Measurements from ENCODE around the gene TOPORS. TPM values are rescaled to one million over a fixed set of nuclear protein-coding genes. Genes with fewer than 3 reads are reported as not detected.
A peak's percentile ranks its signal among the peaks of the same experiment; 100 is the strongest.
"Not testable (repeated sequence)": the region's sequence is repeated elsewhere in the genome, so short reads cannot be mapped to it uniquely, and the experiment has no call there.

TOPORS gene
- total RNA-seq, 1 experiment from 2014 or later = 14.2 TPM

DNA sequence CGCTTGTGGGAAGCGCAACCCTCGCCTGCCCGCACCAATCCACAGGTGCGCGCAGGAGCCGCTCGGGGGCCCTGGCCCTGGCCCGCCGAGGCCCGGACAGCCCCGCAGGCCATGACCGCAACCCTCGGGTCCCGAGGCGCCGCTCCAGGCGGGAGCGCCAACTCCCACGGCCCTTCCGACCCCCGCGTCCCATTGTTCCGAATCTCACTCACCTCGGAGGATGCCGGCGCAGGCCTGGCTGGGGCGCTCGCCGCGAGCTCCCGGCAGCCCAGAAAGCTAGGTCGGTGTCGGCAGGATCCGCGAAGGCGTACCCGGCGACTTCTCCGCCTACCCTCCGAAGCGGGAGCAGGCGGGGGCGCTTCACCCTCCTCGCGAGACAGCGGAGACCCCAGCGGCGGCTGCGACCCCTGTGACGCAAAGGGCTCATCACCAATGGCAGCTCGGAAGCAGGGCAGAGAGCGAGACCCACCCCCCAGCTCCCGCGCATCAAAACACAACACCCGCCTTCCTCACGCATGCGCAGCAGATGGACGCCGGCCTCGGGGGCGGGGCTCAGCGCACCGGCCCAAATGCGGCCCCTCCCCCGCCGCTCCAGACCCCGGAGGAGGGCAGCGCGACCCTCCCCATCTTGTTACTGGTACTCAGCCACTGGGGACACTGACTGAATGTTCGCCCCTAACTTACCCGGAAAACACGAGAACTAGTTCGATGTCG lies 1.7 kb downstream of the TOPORS start:
- no peaks in the 10 kb centered on the region; the same call in 1 of the 2 replicates for H3K4me1 ChIP-seq (replicated peaks)
- H3K27ac ChIP-seq = no peak overlapping the region
- peaks cover 7% of the 10 kb centered on the region; the same call in 1 of the 2 replicates for H3K36me3 ChIP-seq
- no peaks in the 10 kb centered on the region for H3K9me3 ChIP-seq (replicated peaks)
- peak overlapping the region; percentile 73 for H3K4me3 ChIP-seq
- H3K27me3 ChIP-seq (replicated peaks) = no peaks in the 10 kb centered on the region
- DNase-seq (ENCODE audit: low read depth in 1 of 2, low spot score in 2 of 2) = peak; percentile 79 to 83

DNA sequence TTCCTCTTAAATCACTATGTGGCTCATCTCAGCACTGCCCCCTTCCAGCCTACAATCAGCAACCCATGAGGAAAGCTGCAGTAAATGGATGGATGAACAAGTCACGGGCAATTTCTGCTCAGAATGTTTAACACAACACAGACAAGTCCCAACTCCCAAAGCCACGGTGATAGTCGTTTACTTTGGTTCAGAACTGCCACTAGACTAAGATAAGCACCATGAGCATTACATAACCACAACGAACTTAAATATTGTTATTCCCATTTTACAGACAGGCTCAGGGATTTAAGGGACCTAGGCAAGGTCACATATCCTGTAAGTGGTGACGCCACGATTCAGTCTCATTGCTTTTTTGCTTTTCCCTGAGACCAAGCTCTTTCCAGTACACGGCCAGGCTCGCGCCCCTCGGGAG lies 2.2 kb downstream of the TOPORS start:
- no peaks in the 10 kb centered on the region for H3K27me3 ChIP-seq (replicated peaks)
- DNase-seq (ENCODE audit: low read depth in 1 of 2, low spot score in 2 of 2) = peak in 1 of 2 experiments; percentile 4
- H3K4me3 ChIP-seq = peak overlapping the region; percentile 73
- H3K36me3 ChIP-seq = peaks cover 7% of the 10 kb centered on the region; the same call in 1 of the 2 replicates
- H3K4me1 ChIP-seq (replicated peaks) = no peaks in the 10 kb centered on the region; the same call in 1 of the 2 replicates
- H3K27ac ChIP-seq = no peak overlapping the region
- H3K9me3 ChIP-seq (replicated peaks) = no peaks in the 10 kb centered on the region

DNA sequence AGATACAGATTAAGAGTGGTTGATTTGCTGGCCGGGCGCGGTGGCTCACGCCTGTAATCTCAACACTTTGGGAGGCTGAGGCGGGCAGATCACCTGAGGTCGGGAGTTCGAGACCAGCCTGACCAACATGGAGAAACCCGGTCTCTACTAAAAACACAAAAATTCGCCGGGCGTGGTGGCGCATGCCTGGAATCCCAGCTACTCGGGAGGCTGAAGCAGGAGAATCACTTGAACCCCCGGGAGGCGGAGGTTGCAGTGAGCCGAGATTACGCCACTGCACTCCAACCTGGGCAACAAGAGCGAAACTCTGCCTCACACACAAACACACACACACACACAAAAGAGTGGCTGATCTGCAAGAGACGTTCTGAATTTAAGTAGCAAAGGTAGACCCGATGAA lies 4.2 kb downstream of the TOPORS start:
- not testable (repeated sequence) for H3K9me3 ChIP-seq (replicated peaks); H3K27ac ChIP-seq; H3K4me1 ChIP-seq (replicated peaks); H3K4me3 ChIP-seq; H3K27me3 ChIP-seq (replicated peaks); DNase-seq (ENCODE audit: low read depth in 1 of 2, low spot score in 2 of 2); H3K36me3 ChIP-seq

DNA sequence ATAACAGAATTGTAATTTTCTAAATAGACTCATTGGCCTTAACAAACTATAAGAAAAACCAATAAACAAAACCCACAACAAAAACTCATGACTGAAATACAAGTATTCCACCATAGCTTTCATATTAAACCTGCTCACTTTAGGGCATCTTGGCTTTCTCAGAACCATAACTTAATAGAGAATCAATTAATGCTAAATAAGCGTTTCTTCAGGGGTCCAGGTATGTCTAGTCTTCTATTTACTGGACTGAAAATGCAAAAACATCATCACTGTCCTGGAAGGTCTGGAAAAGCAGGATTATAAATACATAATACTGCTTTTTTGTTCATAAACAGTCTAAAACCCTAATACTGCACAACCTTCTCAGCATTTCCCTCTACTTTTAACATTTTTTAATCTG lies 6.5 kb downstream of the TOPORS start:
- Histone ChIP-seq H3K27me3 (replicated peaks) (no peaks in the 10 kb centered on the region), H3K9me3 (replicated peaks) (no peaks in the 10 kb centered on the region), H3K36me3 (peaks cover 27% of the 10 kb centered on the region; the same call in 1 of the 2 replicates), H3K4me1 (replicated peaks) (no peaks in the 10 kb centered on the region; the same call in 1 of the 2 replicates), H3K27ac (no peak overlapping the region), H3K4me3 (no peak overlapping the region)
- no peak for DNase-seq (ENCODE audit: low read depth in 1 of 2, low spot score in 2 of 2)

DNA sequence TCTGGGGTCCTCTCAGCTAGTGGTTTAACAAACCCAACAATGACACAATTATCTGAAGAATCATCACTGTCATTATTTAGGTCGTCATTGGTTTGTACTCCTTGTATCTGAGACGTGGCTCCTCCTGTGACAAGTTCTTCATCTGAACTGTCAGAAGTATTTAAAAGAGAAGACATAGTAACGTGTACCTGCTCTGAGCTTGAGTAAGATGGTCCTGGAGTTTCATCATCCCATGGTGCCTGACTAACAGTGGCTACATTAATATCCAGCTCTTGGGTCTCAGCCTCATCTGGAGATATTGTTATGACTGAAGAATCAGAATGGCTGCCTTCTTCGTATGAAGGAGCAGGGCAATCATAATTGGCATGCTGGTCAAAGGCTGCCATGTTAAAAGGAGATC lies 9.3 kb downstream of the TOPORS start:
- no peak for DNase-seq (ENCODE audit: low read depth in 1 of 2, low spot score in 2 of 2)
- Histone ChIP-seq H3K36me3 (peaks cover 20% of the 10 kb centered on the region; the same call in 1 of the 2 replicates), H3K4me3 (no peak overlapping the region), H3K27me3 (replicated peaks) (no peaks in the 10 kb centered on the region), H3K4me1 (replicated peaks) (no peaks in the 10 kb centered on the region), H3K9me3 (replicated peaks) (no peaks in the 10 kb centered on the region), H3K27ac (no peak overlapping the region)

DNA sequence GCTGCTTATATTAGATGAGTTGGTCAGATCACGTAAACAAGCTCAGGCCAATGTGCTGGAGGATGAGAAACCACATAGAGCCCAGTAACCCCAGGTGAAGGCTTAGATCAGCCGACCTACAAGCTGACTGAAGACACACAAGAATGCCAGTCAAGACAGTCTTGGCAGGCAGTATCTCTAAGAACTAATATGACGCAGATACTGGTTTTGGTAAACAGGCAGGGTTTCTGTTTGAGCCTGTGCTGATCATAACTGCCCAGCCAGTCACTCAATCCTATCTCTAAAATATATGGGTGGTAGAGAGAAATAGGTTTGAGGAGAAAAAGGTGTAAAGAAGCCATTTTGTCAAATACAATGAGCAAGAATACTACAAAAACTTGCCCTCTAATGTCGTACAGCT lies 18.6 kb downstream of the TOPORS start:
- no peak for DNase-seq (ENCODE audit: low read depth in 1 of 2, low spot score in 2 of 2)
- Histone ChIP-seq H3K4me3 (no peak overlapping the region), H3K36me3 (no peaks in the 10 kb centered on the region), H3K27ac (no peak overlapping the region), H3K27me3 (replicated peaks) (no peaks in the 10 kb centered on the region), H3K9me3 (replicated peaks) (no peaks in the 10 kb centered on the region), H3K4me1 (replicated peaks) (peaks cover 5% of the 10 kb centered on the region; the same call in 1 of the 2 replicates)

DNA sequence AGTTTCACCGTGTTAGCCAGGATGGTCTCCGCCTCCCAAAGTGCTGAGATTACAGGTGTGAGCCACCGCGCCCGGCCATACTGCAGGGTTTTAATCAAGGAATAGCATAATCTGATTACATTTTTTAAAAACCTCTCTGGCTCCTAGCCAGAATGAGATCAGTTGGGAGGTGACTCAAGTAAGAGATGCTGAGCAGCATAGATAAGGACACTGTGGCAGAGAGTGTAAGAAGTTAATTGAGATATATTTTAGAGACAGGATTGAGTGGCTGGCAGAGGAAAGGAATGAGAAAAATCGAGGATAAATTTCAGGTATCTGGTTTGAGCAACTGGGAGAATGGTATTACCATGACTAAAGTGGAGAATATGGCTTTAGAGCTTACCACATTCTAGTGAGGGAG lies 19.1 kb downstream of the TOPORS start:
- DNase-seq (ENCODE audit: low read depth in 1 of 2, low spot score in 2 of 2) = no peak
- Histone ChIP-seq H3K27ac (no peak overlapping the region), H3K4me1 (replicated peaks) (peaks cover 5% of the 10 kb centered on the region; the same call in 1 of the 2 replicates), H3K36me3 (no peaks in the 10 kb centered on the region), H3K27me3 (replicated peaks) (no peaks in the 10 kb centered on the region), H3K9me3 (replicated peaks) (no peaks in the 10 kb centered on the region), H3K4me3 (no peak overlapping the region)

DNA sequence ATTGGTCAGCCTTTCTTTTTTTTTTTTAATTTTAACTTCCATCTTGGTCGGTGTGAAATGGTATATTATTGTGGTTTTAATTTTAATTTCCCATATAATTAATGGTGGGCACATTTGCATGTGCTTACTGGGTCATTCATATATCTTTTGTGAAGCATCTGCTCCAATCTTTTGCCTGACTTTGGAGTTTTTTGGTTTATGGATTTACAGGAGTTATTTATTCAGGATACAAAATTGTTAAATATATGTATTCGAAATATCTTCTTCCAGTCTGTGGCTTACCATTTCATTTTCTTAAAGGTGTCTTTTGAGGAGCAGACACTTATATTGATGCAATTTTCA lies 25.7 kb downstream of the TOPORS start:
- no peaks in the 10 kb centered on the region for H3K36me3 ChIP-seq
- DNase-seq (ENCODE audit: low read depth in 1 of 2, low spot score in 2 of 2) = no peak
- peaks cover 10% of the 10 kb centered on the region for H3K4me1 ChIP-seq (replicated peaks)
- peak overlapping the region; percentile 48 for H3K4me3 ChIP-seq
- H3K9me3 ChIP-seq (replicated peaks) = no peaks in the 10 kb centered on the region
- no peak overlapping the region for H3K27ac ChIP-seq
- no peaks in the 10 kb centered on the region for H3K27me3 ChIP-seq (replicated peaks)

DNA sequence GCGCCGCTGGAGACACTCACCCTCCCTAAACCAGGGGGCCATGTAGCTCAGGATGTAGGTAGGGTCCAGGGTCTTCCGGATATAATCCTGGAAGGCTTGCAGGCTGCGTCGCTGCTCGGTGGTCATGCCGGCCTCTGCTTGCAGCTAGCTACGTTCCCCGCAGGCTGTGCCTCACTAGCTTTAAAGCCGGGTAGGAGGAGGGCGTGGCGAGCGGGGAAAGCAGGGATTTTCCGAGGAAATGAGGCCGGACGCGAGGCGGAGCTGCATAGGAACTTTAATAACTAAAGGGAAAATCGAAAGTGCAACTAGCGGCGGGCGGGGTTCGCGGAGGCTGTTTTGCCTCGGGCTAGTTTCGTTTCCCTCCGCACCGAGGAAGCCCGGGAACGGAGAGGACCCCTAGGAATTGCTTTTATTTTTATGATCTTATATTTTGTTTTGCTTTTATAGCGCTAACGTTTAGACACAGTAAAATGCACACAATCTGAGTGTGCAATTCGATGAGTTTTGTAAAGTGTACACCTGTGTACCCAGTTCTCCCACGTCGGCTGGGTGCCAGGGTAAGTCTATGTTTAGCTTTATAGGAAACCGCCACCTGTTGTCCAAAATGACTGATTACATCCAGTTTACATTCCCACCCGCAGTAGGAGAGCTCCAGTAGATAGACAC lies 26.2 kb downstream of the TOPORS start, which contains the start of gene RIGI:
RIGI (minus strand) TSS at position 156 of the 666 bp plus-strand sequence; CDS start at position 126, 30 bp downstream.
- peak; percentile 84 to 85 for DNase-seq (ENCODE audit: low read depth in 1 of 2, low spot score in 2 of 2)
- Histone ChIP-seq H3K9me3 (replicated peaks) (no peaks in the 10 kb centered on the region), H3K4me1 (replicated peaks) (peaks cover 5% of the 10 kb centered on the region; the same call in 1 of the 2 replicates), H3K27ac (peak within 1 kb of the TSS; percentile 7; the same call in 1 of the 2 replicates), H3K36me3 (no peaks in the 10 kb centered on the region), H3K4me3 (peak within 1 kb of the TSS; percentile 48), H3K27me3 (replicated peaks) (no peaks in the 10 kb centered on the region)

DNA sequence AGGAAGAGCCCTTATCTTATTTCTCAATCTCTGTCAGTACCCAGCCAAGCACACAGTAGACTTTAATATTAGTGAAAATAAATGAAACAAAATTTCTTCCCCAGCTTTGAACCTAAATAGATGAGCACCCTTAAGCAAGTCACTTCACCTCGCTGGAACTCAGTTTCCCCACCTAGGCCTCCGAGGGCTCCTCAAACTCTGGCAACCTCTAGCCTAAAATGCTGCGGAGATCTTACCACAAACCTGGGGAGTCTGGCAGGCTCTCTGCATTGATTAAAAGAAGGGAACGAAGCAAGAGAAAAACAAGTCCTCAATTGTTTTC lies 26.7 kb downstream of the TOPORS start:
- H3K9me3 ChIP-seq (replicated peaks) = no peaks in the 10 kb centered on the region
- H3K4me3 ChIP-seq = peak overlapping the region; percentile 48
- no peak for DNase-seq (ENCODE audit: low read depth in 1 of 2, low spot score in 2 of 2)
- H3K27ac ChIP-seq = peak overlapping the region; percentile 7; the same call in 1 of the 2 replicates
- no peaks in the 10 kb centered on the region for H3K36me3 ChIP-seq
- peaks cover 5% of the 10 kb centered on the region; the same call in 1 of the 2 replicates for H3K4me1 ChIP-seq (replicated peaks)
- H3K27me3 ChIP-seq (replicated peaks) = no peaks in the 10 kb centered on the region

DNA sequence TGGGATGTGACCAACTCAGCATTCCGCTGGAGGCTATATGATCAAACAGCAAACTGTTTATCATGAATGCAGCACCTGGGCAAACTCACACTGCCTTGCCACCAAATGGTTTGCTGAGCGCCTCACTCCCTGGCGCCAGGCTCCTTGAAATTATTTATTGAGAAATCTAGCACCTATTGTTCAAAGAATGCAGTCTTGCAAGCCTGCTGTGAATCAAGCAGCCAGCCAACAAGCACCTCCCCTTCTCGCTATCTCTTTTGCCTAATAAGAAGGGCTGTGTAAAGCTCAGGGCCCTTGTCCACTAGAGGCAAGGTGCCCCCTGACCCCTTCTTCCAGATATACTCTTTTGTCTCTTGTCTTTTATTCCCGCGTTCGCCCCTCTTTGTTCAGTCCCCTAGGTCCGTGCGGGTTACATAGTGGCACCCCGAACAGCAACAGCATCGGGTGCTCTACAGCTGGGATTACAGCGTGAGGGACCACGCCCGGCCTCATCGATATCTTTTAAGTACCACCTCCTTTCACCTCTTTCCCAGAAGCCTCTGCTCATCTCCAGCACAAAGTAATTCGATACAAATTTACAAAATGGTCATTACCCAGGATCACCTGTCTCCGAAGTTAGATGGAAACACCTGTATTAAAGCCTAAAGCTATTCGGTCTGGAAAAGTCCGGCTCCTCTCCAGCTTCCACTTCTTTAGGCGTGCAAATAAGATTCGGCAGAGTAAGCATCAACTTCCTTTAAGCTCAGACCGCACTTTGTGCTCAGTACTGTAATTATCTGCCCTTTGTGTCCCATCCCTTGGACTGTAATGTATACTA lies 27.3 kb downstream of the TOPORS start:
- Histone ChIP-seq H3K36me3 (no peaks in the 10 kb centered on the region), H3K9me3 (replicated peaks) (no peaks in the 10 kb centered on the region), H3K4me1 (replicated peaks) (peaks cover 5% of the 10 kb centered on the region; the same call in 1 of the 2 replicates), H3K27me3 (replicated peaks) (no peaks in the 10 kb centered on the region), H3K4me3 (peak overlapping the region; percentile 48), H3K27ac (no peak overlapping the region; the same call in 1 of the 2 replicates)
- peak; percentile 14 to 32 for DNase-seq (ENCODE audit: low read depth in 1 of 2, low spot score in 2 of 2)

DNA sequence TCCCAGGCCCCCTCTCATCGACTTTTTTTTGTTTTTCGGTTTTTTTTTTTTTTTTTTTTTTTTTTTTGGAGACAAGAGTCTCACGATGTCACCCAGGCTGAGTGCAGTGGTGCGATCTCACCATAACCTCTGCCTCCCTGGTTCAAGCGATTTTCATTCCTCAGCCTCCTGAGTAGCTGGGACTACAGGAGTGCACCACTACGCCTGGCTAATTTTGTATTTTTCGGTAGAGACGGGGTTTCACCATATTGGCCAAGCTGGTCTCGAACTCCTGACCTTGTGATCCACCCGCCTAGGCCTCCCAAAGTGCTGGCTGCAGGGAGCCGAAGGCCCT lies 27.9 kb downstream of the TOPORS start:
- not testable (repeated sequence) for H3K27ac ChIP-seq; H3K4me1 ChIP-seq (replicated peaks); H3K9me3 ChIP-seq (replicated peaks); H3K36me3 ChIP-seq; DNase-seq (ENCODE audit: low read depth in 1 of 2, low spot score in 2 of 2); H3K27me3 ChIP-seq (replicated peaks)
- H3K4me3 ChIP-seq = peak overlapping the region; percentile 48

DNA sequence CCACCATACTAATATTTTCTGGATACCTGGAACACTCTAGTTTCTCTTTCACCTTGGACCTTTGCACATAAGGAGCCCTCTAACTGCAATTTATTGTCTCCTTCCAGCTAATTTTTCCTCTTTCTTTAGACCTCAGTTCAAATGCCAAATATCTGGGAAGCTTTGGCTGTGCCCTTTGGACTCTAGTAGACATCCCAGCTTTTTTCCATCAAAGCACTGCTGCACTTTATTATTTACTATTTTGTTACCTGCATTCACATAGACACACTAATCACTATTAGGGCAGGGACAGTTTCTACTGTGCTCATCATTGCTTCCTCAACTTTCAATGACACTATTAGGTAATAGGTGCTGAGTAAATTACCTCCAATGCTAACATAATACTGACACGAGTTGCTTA lies 28.5 kb downstream of the TOPORS start:
- no peak for DNase-seq (ENCODE audit: low read depth in 1 of 2, low spot score in 2 of 2)
- no peaks in the 10 kb centered on the region for H3K9me3 ChIP-seq (replicated peaks)
- H3K4me1 ChIP-seq (replicated peaks) = peaks cover 5% of the 10 kb centered on the region; the same call in 1 of the 2 replicates
- H3K36me3 ChIP-seq = no peaks in the 10 kb centered on the region
- H3K27ac ChIP-seq = no peak overlapping the region
- no peak overlapping the region for H3K4me3 ChIP-seq
- H3K27me3 ChIP-seq (replicated peaks) = no peaks in the 10 kb centered on the region

DNA sequence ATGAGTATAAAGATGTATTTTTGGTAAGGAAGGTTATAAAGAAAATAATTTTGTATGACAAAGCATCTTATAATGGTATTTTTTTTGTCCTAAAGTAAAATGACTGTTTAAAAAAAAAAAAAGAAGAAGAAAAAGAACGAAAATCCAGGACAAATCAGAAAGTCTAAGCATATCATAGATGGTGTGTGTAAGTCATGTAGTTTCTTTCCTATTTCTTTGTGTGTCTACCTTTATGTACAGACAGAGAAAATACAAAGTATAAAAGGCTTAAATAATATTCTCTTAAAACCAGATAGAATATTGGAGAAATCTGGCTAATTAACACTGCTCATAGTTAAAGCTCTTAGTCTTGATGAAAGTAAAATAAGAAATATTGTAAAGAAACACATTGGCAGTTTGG lies 34.1 kb downstream of the TOPORS start:
- H3K27me3 ChIP-seq (replicated peaks) = no peaks in the 10 kb centered on the region
- H3K36me3 ChIP-seq = no peaks in the 10 kb centered on the region
- H3K27ac ChIP-seq = no peak overlapping the region
- no peak for DNase-seq (ENCODE audit: low read depth in 1 of 2, low spot score in 2 of 2)
- no peak overlapping the region for H3K4me3 ChIP-seq
- no peaks in the 10 kb centered on the region for H3K9me3 ChIP-seq (replicated peaks)
- H3K4me1 ChIP-seq (replicated peaks) = no peaks in the 10 kb centered on the region

Measured in SJSA1 (cell line).